ENCODE measurements around the gene PRDX5. TPM values are rescaled to one million over a fixed set of nuclear protein-coding genes. Genes with fewer than 3 reads are reported as not detected.

The PRDX5 gene
- total RNA-seq, 1 donor from 2014 or later, result 410 TPM

DNA sequence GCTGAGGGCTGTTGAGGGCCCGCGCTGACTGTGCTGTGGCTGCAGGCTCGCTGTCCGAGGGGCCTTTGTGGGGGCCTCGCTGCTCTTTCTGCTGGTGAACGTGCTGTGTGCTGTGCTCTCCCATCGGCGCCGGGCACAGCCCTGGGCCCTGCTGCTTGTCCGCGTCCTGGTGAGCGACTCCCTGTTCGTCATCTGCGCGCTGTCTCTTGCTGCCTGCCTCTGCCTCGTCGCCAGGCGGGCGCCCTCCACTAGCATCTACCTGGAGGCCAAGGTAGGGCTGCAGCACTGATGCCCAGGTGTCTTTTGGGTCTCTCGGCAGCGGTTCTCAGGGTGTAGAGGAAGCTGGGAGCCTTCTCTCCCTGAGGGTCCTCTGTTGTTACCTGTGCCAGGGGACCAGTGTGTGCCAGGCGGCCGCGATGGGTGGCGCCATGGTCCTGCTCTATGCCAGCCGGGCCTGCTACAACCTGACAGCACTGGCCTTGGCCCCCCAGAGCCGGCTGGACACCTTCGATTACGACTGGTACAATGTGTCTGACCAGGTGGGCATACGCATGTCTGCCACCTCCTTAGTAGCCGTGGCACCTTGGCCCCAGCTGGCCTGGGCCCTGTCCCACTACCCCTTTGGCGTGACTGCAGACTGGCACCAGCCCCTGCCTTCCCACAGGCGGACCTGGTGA lies 30.1 kb upstream of the PRDX5 start:
- DNase-seq (ENCODE audit: missing footprints), result peak; percentile 50
- intact Hi-C loops (cut with DNase I), result loop anchor here (5.0 kb wide), 1 partner anchor 86 kb away; no protein-coding TSS in a partner anchor
- no peak for ATAC-seq

DNA sequence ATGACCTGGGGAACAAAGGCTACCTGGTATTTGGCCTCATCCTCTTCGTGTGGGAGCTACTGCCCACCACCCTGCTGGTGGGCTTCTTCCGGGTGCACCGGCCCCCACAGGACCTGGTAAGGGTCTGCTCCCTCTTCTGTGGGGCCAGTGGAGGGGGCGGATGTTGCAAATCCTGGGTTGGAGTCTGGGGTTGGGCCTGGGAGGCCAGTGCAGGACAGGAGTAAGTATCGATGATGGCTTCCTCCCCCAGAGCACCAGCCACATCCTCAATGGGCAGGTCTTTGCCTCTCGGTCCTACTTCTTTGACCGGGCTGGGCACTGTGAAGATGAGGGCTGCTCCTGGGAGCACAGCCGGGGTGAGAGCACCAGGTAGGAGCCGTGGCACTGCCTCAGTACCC lies 29.6 kb upstream of the PRDX5 start:
- DNase-seq (ENCODE audit: missing footprints) (no peak), ATAC-seq (no peak)
- intact Hi-C loops (cut with DNase I), result loop anchor here (5.0 kb wide), 1 partner anchor 86 kb away; no protein-coding TSS in a partner anchor

DNA sequence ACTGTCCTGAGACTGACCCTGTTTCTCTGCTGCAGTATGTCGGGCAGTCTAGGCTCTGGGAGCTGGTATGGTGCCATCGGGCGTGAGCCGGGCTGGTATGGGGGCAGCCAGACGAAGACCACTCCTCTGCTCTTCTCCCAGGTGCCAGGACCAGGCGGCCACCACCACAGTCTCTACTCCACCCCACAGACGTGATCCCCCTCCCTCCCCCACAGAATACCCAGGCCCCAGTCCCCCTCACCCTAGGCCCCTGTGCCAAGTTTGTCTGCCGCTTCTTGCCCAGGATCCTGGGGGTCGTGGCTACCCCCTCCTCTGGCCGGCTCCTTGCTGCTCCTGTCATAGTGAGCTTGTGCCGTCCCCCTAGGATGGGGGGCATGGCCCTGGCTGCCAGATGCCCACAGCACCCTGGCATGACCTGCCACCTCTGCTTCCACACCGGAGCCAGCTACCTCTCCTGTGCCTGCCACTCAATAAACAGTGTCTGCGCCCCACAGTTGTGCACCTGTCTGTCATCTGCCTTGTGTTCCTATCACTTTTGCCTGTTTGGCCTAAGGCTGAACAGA lies 28.8 kb upstream of the PRDX5 start:
- intact Hi-C loops (cut with DNase I), result loop anchor here (5.0 kb wide), 1 partner anchor 87 kb away; no protein-coding TSS in a partner anchor
- peak; percentile 26 for DNase-seq (ENCODE audit: missing footprints)

DNA sequence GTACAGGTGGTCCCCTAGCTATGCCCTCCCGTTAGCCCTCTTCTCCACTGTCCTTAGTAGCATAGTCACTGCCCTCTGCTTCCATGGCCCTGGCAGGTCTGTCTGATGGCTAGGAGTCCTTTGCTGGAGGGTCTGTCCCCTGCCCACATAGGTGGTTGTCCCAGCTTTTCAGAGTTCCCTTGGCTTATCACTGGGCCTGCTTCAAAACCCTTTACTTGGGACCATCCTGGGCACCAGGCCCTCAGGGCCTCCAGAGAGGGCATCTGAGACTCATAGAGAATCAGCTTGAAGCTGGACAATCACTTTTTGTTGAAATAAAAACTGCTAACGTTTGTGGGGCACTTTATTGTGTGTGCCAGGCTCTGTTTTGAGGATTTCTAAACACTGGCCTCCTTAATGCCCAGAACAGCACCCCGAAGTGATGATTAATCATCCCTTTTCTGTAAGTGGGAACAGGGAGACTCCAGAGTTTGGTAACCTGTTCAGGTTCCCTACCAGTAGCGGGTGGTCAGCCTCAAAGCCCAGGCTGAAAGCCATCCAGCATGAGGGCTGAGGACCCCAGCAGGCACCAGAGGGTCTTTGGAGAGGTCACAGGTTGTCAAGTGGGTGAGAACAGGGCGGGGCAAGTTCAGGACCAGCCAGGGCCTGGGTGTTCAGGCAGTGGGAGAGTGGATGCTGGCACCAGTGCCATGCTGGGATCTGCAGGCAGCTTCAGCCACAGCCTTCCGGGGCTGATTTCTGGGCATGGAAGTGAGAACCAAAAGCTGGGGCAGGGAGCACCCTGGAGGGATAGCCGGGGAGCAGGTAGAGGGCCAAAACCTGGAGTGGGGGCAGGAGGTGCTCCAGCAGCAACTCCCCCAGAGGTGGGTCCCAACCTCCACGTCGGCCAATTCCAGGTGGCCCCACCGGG lies 27.3 kb upstream of the PRDX5 start:
- DNase-seq (ENCODE audit: missing footprints) (peak; percentile 40), ATAC-seq (no peak)
- intact Hi-C loops (cut with DNase I), result no loop called here

More for the DNA sequence above, 28.8 kb upstream of the PRDX5 start:
- no peak for ATAC-seq

DNA sequence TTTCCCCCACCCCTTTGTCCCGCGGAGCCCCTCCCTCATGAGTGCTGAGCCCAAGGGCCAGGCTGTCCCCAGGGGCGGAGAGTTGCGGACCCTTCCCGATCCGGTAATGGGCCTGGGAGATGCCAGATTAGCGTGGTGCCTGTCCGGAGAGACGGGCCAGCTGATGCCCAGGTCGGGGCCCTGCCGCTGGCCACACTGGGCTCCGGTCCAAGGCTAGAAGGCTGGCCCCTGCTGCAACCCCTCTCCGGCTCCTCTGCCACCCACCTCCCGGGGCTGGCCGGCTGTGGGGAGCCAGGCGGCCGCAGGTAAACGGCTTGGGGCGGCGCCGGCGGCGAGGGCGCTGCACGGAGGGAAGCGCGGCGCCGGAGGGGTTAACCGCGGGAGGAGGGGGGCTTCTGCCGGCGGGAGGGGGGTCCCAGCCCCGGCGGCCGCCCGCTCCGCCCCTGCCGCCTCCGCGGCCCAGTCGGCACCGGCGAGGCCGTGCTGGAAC lies 26.6 kb upstream of the PRDX5 start, which contains the start of gene KCNK4:
Gene KCNK4 (plus strand): TSS at position 41 of the 490 bp plus-strand sequence. CDS start 1,717 bp downstream, outside the sequence.
- intact Hi-C loops (cut with DNase I), result no loop called here
- ATAC-seq (no peak), DNase-seq (ENCODE audit: missing footprints) (peak; percentile 22)

DNA sequence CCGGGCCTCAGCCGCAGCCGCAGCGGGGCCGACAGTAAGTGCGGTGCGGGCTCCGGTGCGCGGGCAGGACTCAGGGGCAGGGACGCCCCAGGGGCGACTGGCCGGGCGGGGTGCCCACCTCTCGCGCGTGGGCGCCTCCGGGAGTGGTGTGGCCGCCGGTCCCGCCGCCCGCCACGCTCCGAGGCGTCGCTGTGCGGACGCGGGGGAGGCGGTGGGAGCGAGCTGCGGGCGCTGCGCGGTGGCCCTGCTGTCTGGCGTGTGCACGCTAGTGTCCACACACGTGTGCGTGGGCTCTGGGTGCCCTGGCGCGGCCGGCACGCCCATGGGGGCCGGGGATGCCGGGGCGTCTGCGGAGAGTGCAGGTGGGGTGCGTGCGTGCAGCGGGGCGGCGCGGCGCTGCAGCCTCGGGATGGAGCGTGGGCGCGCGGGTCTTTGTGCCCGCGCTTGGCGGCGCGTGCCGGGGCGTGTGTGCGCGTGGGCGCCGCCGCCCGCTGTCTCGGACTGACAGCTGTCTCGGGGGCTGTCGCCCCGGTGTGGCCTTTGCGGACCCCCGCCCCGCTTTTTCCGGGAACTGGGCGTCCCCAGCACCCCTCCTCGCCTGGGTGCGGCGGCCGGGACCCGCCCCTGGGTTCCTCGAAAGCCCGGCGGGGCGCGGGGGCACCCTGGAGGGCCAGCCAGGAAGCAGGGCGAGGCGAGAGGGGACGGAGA lies 26.0 kb upstream of the PRDX5 start:
- DNase-seq (ENCODE audit: missing footprints) (peak; percentile 37), ATAC-seq (no peak)
- intact Hi-C loops (cut with DNase I), result no loop called here

DNA sequence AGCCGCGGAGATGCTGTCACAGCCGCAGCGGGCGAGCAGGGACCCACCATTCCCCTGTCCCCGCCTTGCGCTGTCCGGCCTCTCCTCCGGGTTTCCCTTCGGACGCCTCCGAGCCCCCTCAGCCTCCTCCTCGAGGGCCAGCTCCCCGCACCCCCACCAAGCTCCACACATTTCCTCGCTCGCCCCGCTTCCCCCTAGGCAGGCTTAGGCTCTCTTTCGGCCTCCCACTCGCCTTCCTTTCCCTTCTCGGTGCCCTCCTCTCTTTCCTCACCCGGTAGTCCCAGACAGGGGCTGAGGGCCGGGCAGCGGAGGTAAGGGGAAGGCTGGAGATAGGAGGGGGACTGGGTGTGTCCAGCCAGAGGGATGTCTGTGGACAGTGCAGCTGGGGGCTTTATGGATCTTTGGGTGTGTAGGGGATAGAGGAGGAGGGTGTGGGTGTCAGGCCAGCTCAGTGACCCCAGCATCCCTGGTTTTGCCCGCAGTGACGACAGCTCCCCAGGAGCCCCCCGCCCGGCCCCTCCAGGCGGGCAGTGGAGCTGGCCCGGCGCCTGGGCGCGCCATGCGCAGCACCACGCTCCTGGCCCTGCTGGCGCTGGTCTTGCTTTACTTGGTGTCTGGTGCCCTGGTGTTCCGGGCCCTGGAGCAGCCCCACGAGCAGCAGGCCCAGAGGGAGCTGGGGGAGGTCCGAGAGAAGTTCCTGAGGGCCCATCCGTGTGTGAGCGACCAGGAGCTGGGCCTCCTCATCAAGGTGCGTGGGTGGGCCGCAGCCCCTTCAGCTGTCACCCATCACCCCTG lies 25.3 kb upstream of the PRDX5 start:
- intact Hi-C loops (cut with DNase I), result no loop called here
- ATAC-seq, result no peak
- peak; percentile 47 for DNase-seq (ENCODE audit: missing footprints)

DNA sequence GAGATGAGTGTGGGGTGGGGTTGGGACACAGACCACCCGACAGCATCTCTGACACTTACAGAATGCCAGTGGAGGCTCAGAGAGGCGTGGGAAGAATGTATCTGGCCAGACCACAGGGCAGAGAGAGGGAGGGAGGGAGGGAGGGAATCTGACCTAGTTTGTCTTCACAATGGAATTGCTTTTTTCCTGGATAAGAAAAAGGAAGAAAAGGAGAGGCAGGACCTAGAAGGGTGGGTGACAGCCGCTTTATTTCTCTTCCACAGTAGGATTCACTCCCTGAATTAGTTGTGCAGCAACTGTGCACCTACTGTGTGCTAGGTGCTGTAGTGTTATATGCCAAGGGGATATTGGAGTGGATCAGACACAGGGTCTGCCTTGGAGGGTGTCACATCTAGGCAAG lies 23.1 kb upstream of the PRDX5 start:
- intact Hi-C loops (cut with DNase I), result no loop called here
- ATAC-seq (no peak), DNase-seq (ENCODE audit: missing footprints) (no peak)

DNA sequence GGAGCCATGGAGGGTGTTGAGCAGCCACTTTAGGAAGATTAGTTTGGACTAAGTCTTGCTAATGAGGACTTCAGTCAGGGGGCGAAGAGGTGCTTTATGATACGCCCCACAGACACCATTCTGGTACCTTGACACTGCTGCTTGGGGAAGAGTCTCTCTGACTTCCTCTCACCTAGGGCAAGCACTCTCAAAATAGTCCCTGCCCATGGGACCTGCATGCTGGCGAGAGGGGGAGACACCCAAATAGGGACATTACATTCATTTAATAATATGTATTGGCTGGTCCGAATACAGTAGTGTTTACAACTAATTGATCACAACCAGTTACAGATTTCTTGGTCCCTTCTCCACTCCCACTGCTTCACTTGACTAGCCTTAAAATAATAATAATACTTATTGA lies 22.2 kb upstream of the PRDX5 start:
- intact Hi-C loops (cut with DNase I), result no loop called here
- no peak for DNase-seq (ENCODE audit: missing footprints)
- ATAC-seq, result no peak

DNA sequence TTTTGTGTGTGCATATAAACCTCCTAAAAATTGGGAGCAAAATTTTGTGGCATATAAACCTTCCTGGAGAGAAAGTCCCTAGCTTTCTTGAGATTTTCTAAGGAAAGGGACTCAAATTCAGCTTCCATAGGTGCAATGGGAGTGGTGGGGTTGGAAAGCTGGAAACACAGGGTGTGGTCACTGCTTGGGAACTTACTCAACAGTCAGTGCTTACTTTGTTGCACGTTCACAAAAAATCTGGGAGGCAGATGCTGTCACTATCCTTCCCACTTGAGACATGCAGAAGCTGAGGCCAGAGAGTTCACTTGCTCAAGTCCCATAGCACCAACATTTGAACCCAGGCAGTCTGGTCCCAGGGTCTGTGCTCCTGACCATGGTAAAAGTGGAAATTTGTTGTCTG lies 21.7 kb upstream of the PRDX5 start:
- DNase-seq (ENCODE audit: missing footprints) (no peak), ATAC-seq (no peak)
- intact Hi-C loops (cut with DNase I), result no loop called here

DNA sequence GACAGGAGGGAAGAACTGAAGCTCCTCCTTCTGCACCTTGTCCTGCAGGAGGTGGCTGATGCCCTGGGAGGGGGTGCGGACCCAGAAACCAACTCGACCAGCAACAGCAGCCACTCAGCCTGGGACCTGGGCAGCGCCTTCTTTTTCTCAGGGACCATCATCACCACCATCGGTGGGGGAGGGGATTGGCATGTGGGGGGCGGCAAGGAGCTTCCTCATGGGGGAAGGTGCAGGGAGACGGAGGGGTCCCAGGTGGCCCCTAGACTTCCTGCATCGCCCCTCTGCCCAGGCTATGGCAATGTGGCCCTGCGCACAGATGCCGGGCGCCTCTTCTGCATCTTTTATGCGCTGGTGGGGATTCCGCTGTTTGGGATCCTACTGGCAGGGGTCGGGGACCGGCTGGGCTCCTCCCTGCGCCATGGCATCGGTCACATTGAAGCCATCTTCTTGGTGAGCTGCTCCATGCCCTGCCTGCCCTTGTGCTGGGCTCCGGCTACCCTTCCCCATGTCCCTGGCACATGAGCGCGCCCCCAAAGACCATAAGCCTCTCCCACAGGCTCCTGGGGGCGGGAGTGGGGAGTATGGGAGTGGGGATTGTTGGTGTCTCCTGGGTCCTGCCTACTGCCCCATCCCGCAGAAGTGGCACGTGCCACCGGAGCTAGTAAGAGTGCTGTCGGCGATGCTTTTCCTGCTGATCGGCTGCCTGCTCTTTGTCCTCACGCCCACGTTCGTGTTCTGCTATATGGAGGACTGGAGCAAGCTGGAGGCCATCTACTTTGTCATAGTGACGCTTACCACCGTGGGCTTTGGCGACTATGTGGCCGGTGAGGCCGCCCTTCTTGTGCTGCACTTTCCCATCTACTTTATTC lies 20.9 kb upstream of the PRDX5 start:
- intact Hi-C loops (cut with DNase I), result no loop called here
- DNase-seq (ENCODE audit: missing footprints) (peak; percentile 33), ATAC-seq (no peak)

DNA sequence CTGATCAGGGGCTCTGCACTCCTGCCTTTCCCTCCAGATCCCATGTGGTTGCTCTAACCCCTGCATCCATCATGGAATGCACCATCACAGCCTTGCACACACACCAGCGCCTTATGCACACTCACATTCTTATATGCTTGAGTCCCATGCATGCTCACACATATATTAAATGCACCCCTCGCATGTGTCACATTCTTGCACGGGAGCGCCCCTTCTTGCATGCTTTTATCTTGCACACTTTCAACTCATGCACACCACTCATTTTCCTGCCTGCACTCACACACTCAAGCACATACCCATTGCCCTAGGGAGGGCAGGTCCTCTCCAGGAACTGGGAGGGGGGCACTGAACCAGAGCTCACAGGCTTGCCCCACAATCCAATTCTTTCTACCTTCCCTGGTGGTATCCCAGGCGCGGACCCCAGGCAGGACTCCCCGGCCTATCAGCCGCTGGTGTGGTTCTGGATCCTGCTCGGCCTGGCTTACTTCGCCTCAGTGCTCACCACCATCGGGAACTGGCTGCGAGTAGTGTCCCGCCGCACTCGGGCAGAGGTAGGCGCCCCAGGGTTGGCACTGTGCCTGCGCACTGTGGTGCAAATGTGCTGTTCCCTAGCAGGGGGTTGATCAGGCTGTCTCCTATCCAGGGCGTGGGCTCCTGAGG lies 20.1 kb upstream of the PRDX5 start:
- peak; percentile 72 for DNase-seq (ENCODE audit: missing footprints)
- intact Hi-C loops (cut with DNase I), result no loop called here

DNA sequence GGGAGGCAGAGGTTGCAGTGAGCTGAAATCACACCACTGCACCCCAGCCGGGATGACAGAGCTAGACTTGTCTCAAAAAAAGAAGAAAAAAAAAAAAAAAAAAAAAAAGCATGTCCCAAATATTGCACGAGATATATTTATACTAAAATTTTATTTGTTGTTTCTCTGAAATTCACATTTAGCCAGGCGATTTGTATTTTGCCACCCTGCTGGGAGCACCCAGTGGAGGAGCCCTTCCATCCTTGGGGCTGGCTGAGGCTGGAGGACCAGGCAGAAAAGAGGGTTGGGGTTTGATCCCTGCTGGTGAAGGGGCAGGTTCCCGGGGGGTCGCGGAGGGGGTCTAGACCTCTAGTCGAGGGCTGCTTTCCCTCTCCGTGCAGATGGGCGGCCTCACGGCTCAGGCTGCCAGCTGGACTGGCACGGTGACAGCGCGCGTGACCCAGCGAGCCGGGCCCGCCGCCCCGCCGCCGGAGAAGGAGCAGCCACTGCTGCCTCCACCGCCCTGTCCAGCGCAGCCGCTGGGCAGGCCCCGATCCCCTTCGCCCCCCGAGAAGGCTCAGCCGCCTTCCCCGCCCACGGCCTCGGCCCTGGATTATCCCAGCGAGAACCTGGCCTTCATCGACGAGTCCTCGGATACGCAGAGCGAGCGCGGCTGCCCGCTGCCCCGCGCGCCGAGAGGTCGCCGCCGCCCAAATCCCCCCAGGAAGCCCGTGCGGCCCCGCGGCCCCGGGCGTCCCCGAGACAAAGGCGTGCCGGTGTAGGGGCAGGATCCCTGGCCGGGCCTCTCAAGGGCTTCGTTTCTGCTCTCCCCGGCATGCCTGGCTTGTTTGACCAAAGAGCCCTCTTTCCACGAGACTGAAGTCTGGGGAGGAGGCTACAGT lies 18.7 kb upstream of the PRDX5 start:
- peak; percentile 50 for ATAC-seq
- DNase-seq (ENCODE audit: missing footprints), result peak; percentile 80
- intact Hi-C loops (cut with DNase I), result no loop called here

More for the DNA sequence above, 20.1 kb upstream of the PRDX5 start:
- no peak for ATAC-seq

DNA sequence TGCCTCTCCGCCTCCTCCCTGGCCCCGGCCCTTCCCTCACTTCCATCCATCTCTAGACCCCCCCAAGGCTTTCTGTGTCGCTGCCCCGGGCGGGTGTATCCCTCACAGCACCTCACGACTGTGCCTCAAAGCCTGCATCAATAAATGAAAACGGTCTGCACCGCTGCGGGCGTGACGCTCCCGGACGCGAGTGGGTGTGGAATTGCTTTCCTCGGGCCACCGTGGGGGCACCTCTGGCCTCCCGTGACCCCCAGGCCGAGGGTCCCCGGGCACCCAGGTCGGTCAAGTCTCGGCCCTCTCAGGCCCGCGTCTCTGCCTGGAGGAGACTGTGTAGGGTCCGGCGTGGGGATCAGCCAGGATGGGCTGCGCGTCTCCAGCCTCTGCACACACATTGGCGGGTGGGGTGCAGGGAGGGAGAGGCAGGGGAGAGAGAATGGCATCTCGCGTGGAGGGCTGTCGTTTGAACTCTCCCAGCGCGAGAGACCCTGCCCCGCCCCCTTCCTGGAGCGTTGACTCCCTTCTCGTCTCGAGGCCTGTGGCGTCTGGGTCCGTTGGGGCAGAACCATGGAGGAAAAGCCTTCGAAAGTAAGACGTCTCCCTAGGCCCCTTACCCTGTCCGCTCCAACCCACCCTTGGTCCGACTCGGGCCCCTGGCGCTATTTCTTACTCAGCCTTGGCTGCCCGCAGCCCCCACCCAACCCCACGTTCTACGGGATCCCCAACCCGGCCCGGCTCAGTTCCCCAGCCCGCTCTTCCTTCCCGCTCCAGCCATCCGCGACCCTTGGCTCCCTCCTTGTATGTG lies 17.9 kb upstream of the PRDX5 start, which contains the start of gene CATSPERZ:
Gene CATSPERZ (plus strand): TSS at position 512 of the 802 bp plus-strand sequence. CDS start 53 bp downstream, at position 565.
- DNase-seq (ENCODE audit: missing footprints) (peak; percentile 60), ATAC-seq (no peak)
- intact Hi-C loops (cut with DNase I), result loop anchor here (5.0 kb wide), 2 partner anchors 48 to 113 kb away; partner anchors contain the start of genes PLCB3 and STIP1

All from Right ventricle myocardium inferior (tissue), 1 donor.